Chondrocyte (in vitro differentiated cells): ENCODE results near the gene UGT1A5. TPM values are rescaled to one million over a fixed set of nuclear protein-coding genes. Genes with fewer than 3 reads are reported as not detected.

Experiments
- DNase-seq: peaks from one replicate; pipeline ENCODE4 v3.0.0; 2021; ENCODE audit warnings: mixed read lengths, low spot score
- H3K27ac Mint-ChIP-seq: one replicate; pipeline ENCODE4 v1.8.0; 2021; ENCODE audit warnings: mild to moderate bottlenecking, moderate library complexity, mixed read lengths; ENCODE audit not compliant: unreplicated experiment
- H3K27me3 Mint-ChIP-seq: 2 replicates; pipeline ENCODE4 v1.8.0; 2021; ENCODE audit warnings: low read depth, mixed read lengths
- H3K36me3 Mint-ChIP-seq: 2 replicates; pipeline ENCODE4 v1.8.0; 2021; ENCODE audit warnings: low read depth, mixed read lengths
- H3K4me1 Mint-ChIP-seq: 2 replicates; pipeline ENCODE4 v1.8.0; 2021; ENCODE audit warnings: low read depth, mild to moderate bottlenecking, mixed read lengths
- H3K4me3 Mint-ChIP-seq: one replicate; pipeline ENCODE4 v1.8.0; 2021; ENCODE audit warnings: mild to moderate bottlenecking, moderate library complexity, mixed read lengths; ENCODE audit not compliant: unreplicated experiment
- H3K9me3 Mint-ChIP-seq: 2 replicates; pipeline ENCODE4 v1.8.0; 2021; ENCODE audit warnings: low read depth, mixed read lengths
- CTCF ChIP-seq: fragments of 200-600 bp; sonication (generic); IDR thresholded peaks from 2 replicates; pipeline ENCODE4 v1.5.0; 2021; ENCODE audit warnings: antibody characterized with exemption, mild to moderate bottlenecking, moderate library complexity
- total RNA-seq: library from RNA; stranded (reverse); gene quantifications from 3 replicates; pipeline ENCODE4 v1.2.1, GENCODE V29; 2021

UGT1A5 gene
- total RNA-seq, 1 donor from 2014 or later: not detected

DNA sequence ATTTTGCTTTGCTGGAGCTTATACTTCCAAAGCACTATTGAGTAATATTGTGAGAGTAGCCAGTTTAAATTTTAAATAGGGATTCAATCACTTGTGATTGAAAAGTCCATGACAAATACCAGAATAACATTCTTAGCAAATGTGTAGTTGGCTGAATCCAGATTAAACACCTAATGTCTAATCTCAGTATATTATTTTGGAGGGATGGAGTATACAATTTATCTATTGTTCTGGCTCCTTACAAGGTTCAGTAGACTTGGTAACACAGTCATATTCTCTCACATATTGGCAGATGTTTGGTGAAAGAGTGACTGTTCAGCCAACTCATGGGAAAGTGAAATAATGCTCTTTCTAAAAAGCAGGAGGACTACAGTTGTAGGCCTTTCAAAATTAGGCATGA, 38.8 kb upstream of the UGT1A5 start:
- no peak for DNase-seq
- H3K27me3 Mint-ChIP-seq: no peaks in the 10 kb centered on the region
- H3K36me3 Mint-ChIP-seq: peaks cover 1% of the 10 kb centered on the region
- no peak overlapping the region for H3K4me3 Mint-ChIP-seq
- no peak for TF ChIP-seq CTCF
- peaks cover 6% of the 10 kb centered on the region for H3K9me3 Mint-ChIP-seq
- H3K4me1 Mint-ChIP-seq: peaks cover 5% of the 10 kb centered on the region
- H3K27ac Mint-ChIP-seq: no peak overlapping the region

DNA sequence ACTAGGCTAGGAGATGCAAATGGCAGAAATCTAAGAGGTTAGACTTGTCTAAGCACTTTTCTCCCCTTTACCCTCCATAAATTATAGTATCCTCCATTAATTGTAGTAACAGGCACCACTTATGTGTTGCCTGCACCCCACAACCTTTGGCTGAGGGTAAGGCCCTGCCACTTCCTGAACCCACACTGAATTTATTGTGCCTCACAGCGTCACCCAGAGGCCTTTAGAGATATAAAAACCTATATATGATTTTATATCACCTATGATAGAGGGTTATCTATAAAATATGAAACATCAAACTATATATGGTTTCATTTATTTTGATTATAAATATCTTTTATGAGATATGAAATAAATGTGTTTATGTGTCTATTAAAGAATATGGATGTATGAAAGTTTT, 38.4 kb upstream of the UGT1A5 start:
- Mint-ChIP-seq H3K4me3 (no peak overlapping the region), H3K9me3 (peaks cover 6% of the 10 kb centered on the region), H3K4me1 (peaks cover 5% of the 10 kb centered on the region), H3K36me3 (peaks cover 1% of the 10 kb centered on the region), H3K27ac (no peak overlapping the region), H3K27me3 (no peaks in the 10 kb centered on the region)
- no peak for DNase-seq
- TF ChIP-seq CTCF: no peak

DNA sequence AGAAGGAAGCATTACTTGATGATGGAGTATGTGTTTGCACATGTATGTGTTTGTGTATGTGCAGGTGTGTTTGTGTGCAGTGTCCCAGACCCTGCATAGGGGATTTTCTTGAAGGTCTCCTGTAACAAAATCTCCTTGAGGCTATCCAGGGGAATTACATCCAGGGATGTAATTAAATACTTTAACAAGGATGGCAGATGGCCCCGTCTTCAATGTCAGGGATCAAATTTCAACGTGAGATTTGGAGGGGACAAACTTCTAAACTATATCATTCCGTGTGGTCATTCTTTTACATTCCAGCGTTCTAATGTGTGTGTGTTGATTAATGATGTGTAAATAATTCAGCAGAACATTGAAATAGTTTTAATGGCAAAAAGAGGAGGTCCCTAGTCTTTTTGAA, 37.7 kb upstream of the UGT1A5 start:
- peaks cover 1% of the 10 kb centered on the region for H3K36me3 Mint-ChIP-seq
- H3K27me3 Mint-ChIP-seq: no peaks in the 10 kb centered on the region
- no peak overlapping the region for H3K4me3 Mint-ChIP-seq
- peaks cover 5% of the 10 kb centered on the region for H3K4me1 Mint-ChIP-seq
- no peak overlapping the region for H3K27ac Mint-ChIP-seq
- no peak for TF ChIP-seq CTCF
- DNase-seq: no peak
- H3K9me3 Mint-ChIP-seq: peaks cover 6% of the 10 kb centered on the region

DNA sequence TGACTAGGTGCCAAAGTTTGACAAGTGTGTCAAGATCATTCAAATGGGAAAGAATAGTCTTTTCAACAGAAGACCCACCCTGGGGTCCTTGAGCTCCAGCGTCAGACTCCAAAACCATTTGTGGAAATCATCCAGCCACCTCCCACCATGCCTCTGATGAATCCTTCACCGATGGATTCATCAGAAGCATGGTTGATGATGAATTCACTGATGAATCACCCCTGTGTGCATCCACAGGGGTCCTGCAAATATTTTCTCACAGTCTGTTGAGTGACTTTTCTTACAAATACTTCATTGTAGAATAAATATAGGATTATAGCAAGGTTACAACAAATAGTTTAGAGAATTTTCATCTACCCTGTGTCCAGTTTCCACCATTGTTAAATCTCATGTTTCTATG, 36.7 kb upstream of the UGT1A5 start:
- H3K36me3 Mint-ChIP-seq: peaks cover 1% of the 10 kb centered on the region
- peaks cover 5% of the 10 kb centered on the region for H3K4me1 Mint-ChIP-seq
- no peak for TF ChIP-seq CTCF
- no peaks in the 10 kb centered on the region for H3K27me3 Mint-ChIP-seq
- no peak for DNase-seq
- no peak overlapping the region for H3K27ac Mint-ChIP-seq
- peaks cover 6% of the 10 kb centered on the region for H3K9me3 Mint-ChIP-seq
- no peak overlapping the region for H3K4me3 Mint-ChIP-seq

DNA sequence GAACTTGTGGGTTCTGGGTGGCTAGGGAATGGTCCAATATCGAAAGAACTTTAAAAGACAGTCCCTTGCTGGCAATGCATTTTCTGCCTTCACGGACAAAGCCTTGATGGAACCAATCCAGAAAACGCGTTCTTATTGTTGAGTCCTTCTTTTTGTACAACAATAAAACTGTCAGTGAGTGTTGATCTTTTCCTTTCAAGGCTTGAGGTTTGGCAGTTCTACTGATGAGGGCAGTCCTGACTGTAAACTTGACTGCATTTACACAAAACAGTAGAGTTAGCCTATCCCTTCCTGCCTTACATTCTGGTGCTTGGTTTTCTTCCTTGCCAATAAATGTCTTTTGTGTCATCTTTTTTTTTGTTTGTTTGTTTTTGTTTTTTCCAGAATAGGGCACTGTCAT, 33.5 kb upstream of the UGT1A5 start:
- H3K4me3 Mint-ChIP-seq: no peak overlapping the region
- H3K27me3 Mint-ChIP-seq: no peaks in the 10 kb centered on the region
- TF ChIP-seq CTCF: no peak
- no peak for DNase-seq
- H3K36me3 Mint-ChIP-seq: no peaks in the 10 kb centered on the region
- H3K9me3 Mint-ChIP-seq: peaks cover 6% of the 10 kb centered on the region
- H3K27ac Mint-ChIP-seq: no peak overlapping the region
- peaks cover 5% of the 10 kb centered on the region for H3K4me1 Mint-ChIP-seq
